ENCODE results near the gene HSPA4.
A peak's percentile ranks its signal among the peaks of the same experiment; 100 is the strongest.
"Not testable (repeated sequence)": the region's sequence is repeated elsewhere in the genome, so short reads cannot be mapped to it uniquely, and the experiment has no call there.

Gene HSPA4

GRCh38 chr5:133051061-133051541, 712 bp upstream of the HSPA4 start:
- DNase-seq = no peak

- peak; percentile 64 for DNase-seq
Observed at GRCh38 chr5:133052317-133053175, 733 bp downstream of the HSPA4 start.

- DNase-seq = no peak
Observed at GRCh38 chr5:133053448-133053847, 1.6 kb downstream of the HSPA4 start.

- no peak for DNase-seq
Observed at GRCh38 chr5:133054697-133055471, 3.1 kb downstream of the HSPA4 start.

- no peak for DNase-seq
Observed at GRCh38 chr5:133056891-133057290, 5.1 kb downstream of the HSPA4 start.

GRCh38 chr5:133059621-133060020, 7.8 kb downstream of the HSPA4 start:
- no peak for DNase-seq

GRCh38 chr5:133062276-133062675, 10.5 kb downstream of the HSPA4 start:
- DNase-seq = no peak

- no peak for DNase-seq
Observed at GRCh38 chr5:133063965-133064364, 12.2 kb downstream of the HSPA4 start.

- no peak for DNase-seq
Observed at GRCh38 chr5:133065471-133065870, 13.7 kb downstream of the HSPA4 start.

- no peak for DNase-seq
Observed at GRCh38 chr5:133066045-133066444, 14.2 kb downstream of the HSPA4 start.

- no peak for DNase-seq
Observed at GRCh38 chr5:133072021-133072420, 20.2 kb downstream of the HSPA4 start.

- DNase-seq = no peak
Observed at GRCh38 chr5:133075572-133076536, 24.0 kb downstream of the HSPA4 start.

GRCh38 chr5:133079048-133079447, 27.2 kb downstream of the HSPA4 start:
- DNase-seq = no peak

- no peak for DNase-seq
Observed at GRCh38 chr5:133081036-133081435, 29.2 kb downstream of the HSPA4 start.

GRCh38 chr5:133081703-133082102, 29.9 kb downstream of the HSPA4 start:
- no peak for DNase-seq

GRCh38 chr5:133082128-133082527, 30.3 kb downstream of the HSPA4 start:
- DNase-seq = no peak

- DNase-seq = no peak
Observed at GRCh38 chr5:133083901-133084300, 32.1 kb downstream of the HSPA4 start.

GRCh38 chr5:133085171-133085570, 33.4 kb downstream of the HSPA4 start:
- DNase-seq = not testable (repeated sequence)

GRCh38 chr5:133086366-133086875, 34.6 kb downstream of the HSPA4 start:
- DNase-seq = no peak

GRCh38 chr5:133088064-133088463, 36.3 kb downstream of the HSPA4 start:
- no peak for DNase-seq

GRCh38 chr5:133091034-133091433, 39.2 kb downstream of the HSPA4 start:
- no peak for DNase-seq

GRCh38 chr5:133106343-133106742, 54.5 kb downstream of the HSPA4 start:
- no peak for DNase-seq

All from right forelimb (tissue), 1 donor.